HG03060 (cell line): ENCODE data around the gene ARAP1.

Experiments used
- ATAC-seq: cut with Tn5 transposase; IDR thresholded peaks from one replicate; pipeline ENCODE4 v1.9.1; 2021; ENCODE audit warnings: low read depth, moderate number of reproducible peaks; ENCODE audit not compliant: unreplicated experiment

ARAP1 gene

DNA sequence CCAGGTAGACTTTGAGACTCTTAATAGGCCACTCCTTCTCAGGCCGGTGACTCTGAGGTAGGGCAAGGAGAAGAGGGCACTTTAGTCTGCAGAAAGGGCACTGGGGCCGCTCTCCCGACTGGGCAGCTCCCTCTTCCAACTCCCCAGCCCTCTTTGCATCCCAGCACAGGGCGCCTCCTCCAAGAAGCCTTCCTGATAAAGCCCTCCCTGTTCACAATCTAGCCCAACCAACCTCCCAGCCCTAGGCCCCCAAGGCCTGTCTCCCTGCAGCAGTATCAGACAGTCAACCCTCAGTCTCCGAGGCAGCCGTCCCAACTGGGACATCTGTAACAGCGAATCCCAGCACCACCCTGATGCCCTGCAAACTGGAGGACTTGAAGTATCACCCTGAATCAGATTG lies 63.7 kb downstream of the ARAP1 start:
- ATAC-seq, result no peak

DNA sequence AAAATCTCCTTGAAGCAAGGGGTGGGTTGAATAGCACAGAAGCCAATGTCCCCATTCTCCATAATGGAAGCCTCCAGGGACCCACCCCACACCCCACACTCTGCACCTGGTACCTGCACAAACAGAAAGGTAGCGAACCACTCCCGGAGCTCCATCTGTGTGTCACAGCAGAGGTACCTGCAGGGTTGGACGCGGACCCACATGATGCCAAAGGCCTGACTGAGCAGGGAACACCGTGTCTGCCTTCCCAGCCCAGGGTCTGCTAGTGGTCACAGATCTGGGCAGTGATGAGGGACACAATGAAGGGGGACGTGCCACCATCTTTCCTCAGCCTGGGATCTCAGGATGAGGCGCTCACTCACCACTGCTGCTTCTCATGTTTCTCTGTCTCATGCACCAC lies 64.9 kb downstream of the ARAP1 start:
- no peak for ATAC-seq

DNA sequence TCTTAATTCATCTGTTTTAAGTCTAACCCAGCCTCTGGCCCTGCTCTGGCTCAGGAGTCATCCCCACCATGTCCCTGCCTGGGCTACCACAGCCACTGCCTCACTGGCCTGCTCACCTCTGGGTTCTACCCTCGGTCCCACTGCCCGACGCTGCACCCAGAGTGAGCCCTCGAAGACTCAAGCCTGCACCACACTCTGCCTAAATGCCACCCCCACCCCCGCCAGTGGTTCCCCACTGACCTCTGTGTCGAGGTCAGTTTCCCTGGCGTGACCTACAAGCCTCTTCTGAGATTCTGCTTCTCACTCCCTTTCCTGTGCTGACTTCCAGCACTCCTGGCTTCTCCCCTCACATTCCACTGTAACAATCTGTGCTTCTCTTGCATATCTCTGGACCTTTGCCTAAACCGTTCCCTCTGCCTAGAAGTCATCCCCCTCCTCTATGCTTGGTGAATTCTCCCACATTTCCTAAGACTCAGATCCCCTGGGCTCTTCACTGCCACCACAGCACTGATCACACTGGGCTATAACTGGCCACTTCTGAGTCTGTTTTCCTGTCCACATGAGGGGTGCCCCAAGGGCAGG lies 65.5 kb downstream of the ARAP1 start:
- no peak for ATAC-seq

DNA sequence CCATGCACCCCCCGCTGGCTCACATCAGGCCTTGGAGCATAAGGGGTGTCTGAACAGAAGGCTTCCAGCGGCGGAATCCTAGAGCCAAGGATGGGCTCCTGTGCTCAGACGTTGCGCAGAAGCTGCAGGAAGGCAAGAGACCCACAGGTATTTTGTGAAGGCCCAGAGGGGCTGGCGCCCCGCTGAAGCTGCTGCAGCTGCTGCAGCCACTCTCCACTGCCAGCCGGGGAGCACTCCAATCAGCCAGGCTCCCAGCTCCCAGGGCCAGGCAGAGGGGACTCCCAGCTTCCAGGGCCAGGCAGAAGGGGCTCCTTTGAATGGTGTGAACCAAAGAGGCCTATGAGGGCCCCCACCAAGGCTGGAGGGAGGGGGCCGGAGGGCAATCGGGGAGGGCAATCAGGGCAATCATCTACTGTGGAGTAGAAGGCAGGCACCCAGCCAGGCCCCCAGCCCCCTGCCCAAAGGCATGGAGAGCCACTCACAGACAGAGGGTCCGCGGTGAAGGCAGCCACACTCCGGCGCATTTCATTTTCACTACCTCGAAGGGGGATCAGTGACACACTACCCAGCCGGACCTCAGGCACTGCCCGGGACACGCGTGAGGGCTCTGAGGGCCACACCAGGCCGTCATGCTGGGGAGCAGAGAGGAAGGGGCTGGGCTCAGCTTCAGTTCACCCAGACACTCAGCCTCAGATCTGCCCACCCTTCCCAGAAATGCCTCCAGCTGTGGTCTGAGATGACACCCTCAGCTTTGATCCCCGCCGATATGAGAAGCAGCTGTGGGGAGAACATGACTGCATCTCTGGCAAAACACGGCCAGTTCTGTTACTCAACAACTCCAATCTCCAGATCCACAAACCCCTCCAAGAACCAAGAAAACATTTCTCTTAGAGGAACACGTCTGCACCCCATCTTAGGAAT lies 66.4 kb downstream of the ARAP1 start:
- no peak for ATAC-seq

DNA sequence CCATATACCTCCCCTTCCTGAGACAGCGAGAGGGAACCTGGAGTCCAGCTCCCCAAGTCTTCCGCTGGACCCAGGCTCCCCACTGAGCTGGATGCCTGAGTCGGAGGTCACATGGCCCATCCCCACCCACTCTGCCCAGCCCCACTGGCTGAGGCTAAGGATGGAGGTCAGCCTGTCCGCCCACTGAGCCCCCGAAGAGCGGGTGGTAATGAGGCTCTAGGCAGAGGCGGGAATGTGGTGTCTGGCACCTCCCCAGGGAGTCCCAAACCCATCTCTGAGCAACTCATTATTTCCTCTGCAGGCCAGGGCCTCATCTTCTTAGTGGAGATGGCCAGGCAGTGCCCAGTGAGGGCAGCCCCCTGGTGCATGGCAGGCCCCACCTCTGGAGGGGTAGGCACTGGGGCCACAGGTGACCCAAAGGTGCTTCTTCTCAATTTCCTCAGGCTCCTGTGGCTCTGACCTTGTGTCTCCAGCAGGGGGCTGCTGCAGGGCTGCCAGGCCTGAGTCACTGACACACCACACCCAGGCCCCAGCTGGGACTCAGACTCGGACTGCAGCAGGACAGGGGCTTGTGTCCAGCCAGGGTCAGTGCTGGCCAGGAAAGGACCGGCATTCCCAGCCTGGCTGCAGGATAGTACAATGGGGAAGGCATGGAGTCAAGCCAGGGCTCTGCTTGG lies 67.8 kb downstream of the ARAP1 start:
- no peak for ATAC-seq

DNA sequence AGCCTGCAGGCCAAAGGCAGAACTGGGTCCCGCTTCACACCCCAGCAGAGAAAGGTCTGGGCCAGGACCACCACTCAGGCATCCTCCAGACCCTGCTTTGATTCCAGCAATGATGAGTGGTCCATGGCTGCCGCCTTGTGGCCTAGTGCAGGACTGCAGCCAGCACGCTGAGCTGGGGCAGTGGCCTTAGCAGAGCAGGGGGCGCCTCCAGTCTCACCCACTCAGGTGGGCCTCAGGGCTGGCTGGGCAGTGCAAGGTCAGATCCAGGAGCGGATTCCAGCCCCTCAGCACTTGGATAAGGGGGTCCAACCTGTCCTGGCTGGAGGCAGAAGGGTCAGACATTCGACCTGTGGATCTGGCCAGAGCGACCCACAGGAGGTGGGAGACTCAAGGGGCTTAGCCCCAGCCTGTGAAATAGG lies 68.4 kb downstream of the ARAP1 start:
- no peak for ATAC-seq

DNA sequence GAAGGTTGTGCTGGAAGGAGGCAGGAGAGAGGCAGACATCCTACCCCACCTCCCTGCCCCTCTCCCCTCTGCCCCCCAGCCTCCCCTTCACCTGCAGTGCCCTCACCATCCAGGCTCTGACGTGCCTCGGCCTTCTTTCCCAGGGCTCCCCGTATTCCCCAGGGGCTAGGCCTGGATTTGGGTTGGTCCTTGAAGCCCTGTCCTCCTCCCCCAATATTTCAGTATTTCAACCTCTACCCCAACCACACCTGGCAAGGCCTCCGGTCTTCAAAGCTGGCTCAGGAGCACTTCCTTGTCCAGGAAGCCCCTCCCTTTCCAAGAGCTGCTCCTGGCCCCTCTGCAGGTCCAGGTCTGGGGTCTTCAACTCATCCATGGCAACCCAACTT lies 69.4 kb downstream of the ARAP1 start:
- no peak for ATAC-seq

DNA sequence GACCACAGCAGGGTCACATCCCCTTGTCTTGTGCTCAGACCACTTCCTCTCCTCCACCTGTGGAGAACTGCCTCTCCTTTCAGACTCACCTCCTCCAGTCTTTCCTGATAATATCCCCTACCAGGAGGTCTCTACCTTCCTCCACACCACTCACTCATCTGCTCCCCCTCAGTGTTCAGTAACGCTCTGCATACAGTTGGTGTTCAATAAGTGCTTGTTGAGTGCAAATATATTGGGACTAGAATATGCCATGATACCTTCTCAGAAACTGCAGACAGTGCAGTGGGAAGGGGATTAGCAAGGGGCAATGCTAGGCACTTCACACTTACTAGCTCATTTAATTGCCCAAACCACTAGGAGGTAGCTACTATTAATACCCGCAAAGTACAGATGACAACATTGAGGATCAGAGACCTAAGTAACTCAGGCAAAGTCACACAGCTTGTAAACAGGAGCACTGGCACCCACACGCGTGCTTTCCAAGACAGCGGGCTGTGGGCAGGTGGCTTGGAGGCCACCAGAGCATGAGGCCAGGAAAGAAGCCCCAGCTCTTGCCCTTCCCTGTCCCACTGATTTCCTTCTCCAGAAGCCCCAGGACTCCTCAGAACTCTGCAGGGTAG lies 69.9 kb downstream of the ARAP1 start:
- no peak for ATAC-seq

DNA sequence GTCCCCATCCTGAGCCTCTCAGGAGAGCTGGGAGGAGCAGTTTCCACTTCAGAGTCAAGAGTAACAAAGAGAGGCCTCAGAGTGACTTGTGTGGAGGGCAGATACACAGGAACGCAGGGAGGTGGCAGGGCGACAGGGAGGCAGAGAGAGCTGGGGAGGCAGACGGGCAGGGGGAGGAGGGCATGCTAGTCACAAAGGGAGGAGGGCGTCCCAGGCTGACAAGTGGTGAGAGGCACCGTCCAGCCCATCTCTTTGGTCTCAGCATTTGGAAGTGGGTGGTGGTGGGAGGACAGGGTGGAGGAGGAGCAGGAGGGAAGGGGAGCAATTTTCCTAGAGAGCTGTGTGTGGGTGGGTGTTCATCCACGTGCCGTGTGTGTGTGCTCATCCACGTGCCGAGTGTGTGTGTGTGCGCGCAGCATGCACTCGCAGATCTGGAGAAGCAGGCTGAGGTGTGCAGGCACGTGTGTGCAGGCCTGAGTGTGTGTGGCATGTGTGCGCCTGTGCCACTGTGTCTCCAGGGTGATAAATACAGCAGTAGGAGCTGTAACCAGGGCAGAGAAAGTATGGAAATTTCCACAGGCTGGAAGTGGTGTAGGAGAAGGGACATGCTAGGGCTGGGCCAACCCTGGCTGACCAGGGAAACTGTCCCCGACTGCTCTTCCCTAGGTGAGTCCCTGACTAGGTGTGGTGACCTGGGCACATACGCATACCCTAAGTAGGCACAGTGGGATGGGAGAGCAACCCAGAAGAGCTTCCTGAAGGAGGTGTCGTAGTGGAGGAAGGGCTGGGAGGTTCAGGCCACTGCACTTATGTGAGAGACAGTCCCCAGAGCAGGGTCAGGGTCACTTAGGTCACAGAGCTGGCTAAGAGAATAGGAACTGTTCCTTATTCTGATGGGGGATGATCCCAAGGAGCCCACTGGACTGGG lies 70.7 kb downstream of the ARAP1 start:
- no peak for ATAC-seq

DNA sequence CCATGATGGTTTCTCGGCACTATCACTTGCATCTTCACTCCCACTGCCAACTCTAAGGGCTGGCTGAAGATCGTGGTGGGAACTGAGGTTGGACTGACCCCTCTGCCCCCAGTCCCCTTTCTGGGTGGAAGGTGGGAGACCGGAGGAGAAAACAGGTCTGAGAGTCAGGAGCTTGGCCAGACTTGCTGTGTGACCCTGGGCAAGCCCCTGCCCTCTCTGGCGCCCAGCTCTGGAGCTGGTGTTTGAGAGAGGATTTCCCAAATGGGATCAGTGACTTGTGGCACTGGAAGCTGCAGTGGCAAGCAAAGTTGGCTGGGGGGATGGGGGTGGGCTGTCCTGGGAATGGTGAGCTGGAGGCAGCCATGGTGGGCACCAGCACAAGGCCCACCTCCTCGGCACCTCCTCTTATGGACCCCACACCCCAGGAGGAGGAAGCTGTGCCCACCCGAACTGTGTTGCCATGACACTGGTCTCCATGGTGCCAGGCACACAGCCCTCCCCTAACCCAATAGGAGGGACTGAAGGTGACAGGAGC lies 71.5 kb downstream of the ARAP1 start:
- no peak for ATAC-seq

DNA sequence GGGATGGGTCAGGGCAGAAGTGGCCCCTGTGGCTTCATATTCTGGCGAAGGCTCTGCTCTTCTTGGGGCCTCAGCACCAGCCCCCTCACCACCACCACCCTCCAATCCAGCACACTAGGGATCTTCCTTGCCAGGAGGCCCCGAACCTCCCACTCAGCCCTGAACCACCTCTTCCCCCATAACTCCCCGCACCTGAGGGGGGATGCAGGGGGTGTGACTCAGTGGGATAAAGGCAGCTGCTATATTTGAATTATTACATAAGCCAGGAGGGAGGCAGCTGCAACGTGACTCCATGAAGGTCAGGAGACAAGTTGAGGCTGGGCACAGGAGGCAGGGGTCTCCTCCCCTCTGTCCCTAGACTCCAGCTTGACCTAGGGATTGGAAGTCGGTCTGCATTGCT lies 72.3 kb downstream of the ARAP1 start:
- ATAC-seq, result no peak

DNA sequence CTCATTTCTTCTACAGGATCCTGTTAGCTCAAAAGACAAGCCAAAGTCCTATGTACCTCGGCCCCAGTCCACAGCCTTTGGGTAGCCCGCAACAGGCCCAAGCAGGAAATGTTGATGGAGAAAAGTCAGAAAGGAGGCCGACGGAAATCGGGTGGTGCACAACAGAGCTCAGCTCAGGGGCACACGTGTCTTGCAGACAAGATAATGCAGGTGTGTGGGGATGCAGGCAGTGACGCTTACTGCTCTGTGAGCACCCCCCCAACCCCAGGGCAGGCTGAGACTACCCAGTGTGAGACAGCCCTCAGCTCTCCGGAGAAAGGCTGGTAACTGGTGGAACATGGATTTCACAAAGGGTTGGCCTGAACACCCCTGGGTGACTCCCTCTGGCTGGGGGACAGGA lies 73.7 kb downstream of the ARAP1 start:
- no peak for ATAC-seq

DNA sequence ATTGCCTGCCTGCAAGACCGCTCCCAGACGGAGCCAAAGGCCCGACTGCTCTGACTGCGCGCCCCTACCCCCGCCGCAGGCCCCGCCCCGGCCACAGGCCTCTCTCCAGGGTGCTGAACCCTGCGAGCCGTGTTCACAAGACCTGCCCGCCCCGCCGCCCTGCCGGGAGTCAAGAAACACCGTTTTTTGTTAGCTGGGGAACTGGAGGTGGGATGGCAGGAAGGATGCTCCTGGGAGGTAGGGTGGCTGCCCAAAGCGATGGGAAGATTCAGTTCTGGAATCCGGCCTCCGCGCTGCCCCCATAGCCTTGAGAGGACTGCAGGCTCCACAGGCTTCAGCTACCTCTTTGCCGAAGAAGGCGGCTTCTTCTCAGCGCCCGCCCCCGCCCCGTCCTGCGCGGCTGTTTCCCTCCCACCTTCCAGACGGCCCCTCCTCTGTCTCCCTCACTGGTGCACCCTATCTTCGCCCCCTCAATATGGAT lies 75.3 kb downstream of the ARAP1 start:
- no peak for ATAC-seq

DNA sequence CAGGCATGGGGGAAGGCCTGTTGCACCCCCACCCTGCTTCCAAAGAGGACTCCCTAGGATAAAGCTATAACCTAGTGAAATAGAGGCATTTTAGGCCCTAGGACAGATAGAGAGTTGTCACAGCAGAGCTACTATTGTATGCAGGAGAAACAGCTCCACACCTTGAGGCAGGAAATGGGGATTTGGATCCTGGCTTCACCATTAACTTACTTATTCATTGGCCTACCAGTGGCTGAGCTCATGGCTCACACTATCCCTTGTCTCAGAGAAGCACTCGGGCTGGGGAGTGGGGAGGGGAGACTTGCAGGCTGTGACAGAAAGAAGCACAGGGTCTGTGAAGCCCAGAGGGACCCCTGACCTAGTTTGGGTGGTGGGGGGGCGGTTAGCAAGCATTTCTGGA lies 77.0 kb downstream of the ARAP1 start:
- ATAC-seq, result no peak

DNA sequence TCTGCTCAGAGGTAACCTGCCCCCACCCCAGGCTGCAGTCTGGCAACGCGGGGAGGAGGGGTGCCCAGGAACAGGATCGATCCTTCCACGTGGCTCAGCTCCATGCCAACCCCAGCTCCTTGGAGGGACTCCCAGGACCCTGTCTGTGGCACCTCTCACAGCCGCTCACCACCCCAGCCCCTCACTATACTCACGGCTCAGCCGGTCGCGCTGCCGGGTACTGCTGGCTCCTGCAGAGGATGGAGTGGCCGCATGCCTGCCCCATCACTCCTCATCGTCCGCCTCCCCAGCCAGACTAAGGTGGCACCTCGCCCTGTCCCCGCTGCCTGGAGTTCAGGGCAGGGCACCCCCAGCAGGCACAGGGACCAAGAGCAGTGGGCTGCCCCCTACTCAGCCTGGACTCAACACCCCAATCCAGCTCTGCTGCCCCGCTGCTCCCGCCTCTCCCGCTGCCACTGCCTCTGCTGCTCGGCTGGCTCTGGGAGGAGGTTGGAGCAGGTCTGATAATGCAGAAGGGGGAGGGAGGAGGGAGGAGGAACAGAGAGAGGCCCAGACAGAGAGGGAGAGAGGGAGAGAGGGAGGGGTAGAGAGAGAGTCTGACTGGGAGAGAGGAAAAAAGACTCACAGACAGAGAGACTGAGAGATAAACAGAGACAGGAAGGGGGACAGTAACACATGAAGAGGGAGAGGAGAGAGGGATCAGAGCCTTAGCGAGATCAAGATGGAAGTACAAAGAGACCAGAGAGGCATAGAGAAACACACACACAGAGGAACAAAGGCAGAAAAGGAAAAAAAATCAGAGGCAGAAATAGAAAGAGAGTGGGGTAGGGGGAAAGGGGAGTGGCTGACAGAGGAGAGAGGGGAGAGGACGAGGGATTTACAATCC lies 78.0 kb downstream of the ARAP1 start, which contains the start of gene PDE2A:
TSS of gene PDE2A (minus strand) at position 480 of the 886 bp plus-strand sequence. CDS start at position 265, 215 bp downstream.
- ATAC-seq, result no peak

DNA sequence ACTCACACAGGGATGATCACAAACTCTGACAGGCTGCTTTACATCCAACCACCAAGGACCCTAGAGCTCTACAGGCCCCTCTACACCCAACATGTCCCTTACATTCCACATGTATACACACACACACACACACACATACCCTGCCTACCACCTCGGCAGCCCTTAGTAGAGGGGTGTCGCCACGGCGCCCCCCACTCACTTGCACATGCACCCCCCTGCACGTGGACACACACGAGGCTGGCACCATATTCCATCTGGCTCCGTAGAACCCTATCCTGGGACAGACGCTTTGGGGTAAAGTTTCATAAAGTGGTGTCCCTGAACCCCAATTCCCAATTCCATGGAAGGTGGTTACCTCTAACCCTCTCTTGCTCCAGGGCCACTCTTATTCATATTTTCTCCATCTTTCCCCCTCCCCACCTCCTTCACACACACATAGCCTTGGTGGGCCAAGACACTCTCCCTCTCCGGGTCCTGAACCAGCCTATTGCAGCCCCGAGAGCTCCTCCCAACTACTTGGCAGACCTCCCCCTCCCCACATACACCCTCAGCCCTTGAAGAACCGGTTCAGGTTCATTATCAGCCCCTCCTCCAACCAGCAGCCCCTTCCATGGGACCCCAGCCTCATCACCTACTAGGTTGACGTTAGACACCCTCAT lies 78.8 kb downstream of the ARAP1 start:
- no peak for ATAC-seq

DNA sequence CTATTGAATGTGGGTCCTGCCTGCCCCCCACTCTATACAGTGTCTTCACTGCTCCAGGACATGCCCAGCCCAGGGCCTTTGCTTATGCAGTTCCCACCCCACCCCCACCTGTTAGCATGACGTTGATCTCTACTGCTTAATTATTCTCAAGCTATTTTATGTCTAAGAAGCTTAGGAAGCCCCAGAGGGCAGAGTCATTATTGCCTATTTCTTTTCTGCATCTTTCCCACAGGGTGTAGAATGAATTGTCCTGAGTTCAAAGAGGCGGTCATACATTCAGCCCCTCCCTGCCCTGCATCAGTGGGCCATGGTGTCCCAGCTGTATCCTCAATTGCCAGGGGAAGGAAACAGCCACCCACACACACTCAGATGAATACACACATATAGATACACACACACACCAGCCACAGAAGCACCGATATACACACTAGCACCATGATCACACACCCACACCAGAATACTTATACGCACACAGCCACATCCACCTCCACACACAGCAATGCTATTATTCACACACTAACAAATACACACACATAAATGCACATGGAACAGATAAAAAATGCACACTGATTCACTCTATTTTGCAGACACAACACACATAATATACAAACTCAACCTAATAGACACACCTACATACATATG lies 79.5 kb downstream of the ARAP1 start:
- no peak for ATAC-seq
